ENCODE measurements around the gene LRRC57. TPM values are rescaled to one million over a fixed set of nuclear protein-coding genes. Genes with fewer than 3 reads are reported as not detected.

LRRC57 gene
- total RNA-seq, 6 experiments from 2014 or later: 8.5 to 10.8 (median 10.1) TPM

- Histone ChIP-seq H3K27me3 (no peaks in the 10 kb centered on the region), H3K9me3 (no peaks in the 10 kb centered on the region), H3K36me3 (no peaks in the 10 kb centered on the region), H3K4me1 (peaks cover 0 to 41% (median 4%) of the 10 kb centered on the region in 4 donors), H3K27ac (peak overlapping the region in 1 of 3 donors; percentile 7), H3K4me3 (no peak overlapping the region)
- TF ChIP-seq CTCF (IDR thresholded peaks at IDR 0.05) (no peak), POLR2A (IDR thresholded peaks at IDR 0.05) (no peak)
- no peak for DNase-seq
- WGBS (ENCODE audit: insufficient coverage, low coverage, low lambda C conversion rate, missing lambda C conversion rate): 64% methylated on average over 4 of the region's 6 CpGs
- no peak for ATAC-seq
- intact Hi-C loops (cut with DNase I): no loop called here
Observed at GRCh38 chr15:42498212-42499068, 50.2 kb downstream of the LRRC57 start.

GRCh38 chr15:42495361-42496212 is 53.0 kb downstream of the LRRC57 start, which contains the start of gene SNAP23:
TSS of gene SNAP23 (plus strand) at chr15:42495634. CDS start at chr15:42511847, 16,213 bp downstream.
- intact Hi-C loops (cut with DNase I): no loop called here
- H3K4me1 ChIP-seq: peaks cover 0 to 29% (median 4%) of the 10 kb centered on the region in 4 donors
- peak; percentile 88 to 95 (median 91) for ATAC-seq

GRCh38 chr15:42494998-42495360 is 53.6 kb downstream of the LRRC57 start:
- no peak for TF ChIP-seq CTCF (IDR thresholded peaks at IDR 0.05)
- TF ChIP-seq POLR2A (IDR thresholded peaks at IDR 0.05): no peak
- Histone ChIP-seq H3K4me1 (peaks cover 0 to 31% (median 4%) of the 10 kb centered on the region in 4 donors), H3K9me3 (no peaks in the 10 kb centered on the region), H3K4me3 (peak overlapping the region; percentile 56 to 74 (median 69)), H3K27ac (peak overlapping the region; percentile 94 to 99 (median 98)), H3K27me3 (no peaks in the 10 kb centered on the region), H3K36me3 (no peaks in the 10 kb centered on the region)
- DNase-seq (peak in 2 of 3 donors; percentile 50 to 83), ATAC-seq (peak; percentile 33 to 67 (median 54))
- intact Hi-C loops (cut with DNase I): no loop called here
- 0% methylated on average over 10 of the region's 10 CpGs for WGBS (ENCODE audit: insufficient coverage, low coverage, low lambda C conversion rate, missing lambda C conversion rate)

More at GRCh38 chr15:42495361-42496212, 53.0 kb downstream of the LRRC57 start, which contains the start of gene SNAP23:
- WGBS (ENCODE audit: insufficient coverage, low coverage, low lambda C conversion rate, missing lambda C conversion rate): 2% methylated on average over 39 of the region's 43 CpGs
- Histone ChIP-seq H3K36me3 (no peaks in the 10 kb centered on the region), H3K9me3 (no peaks in the 10 kb centered on the region), H3K4me3 (peak within 1 kb of the TSS; percentile 56 to 74 (median 69)), H3K27me3 (no peaks in the 10 kb centered on the region), H3K27ac (peak within 1 kb of the TSS; percentile 94 to 99 (median 98))
- DNase-seq: peak; percentile 94 to 97 (median 97)
- no peak for TF ChIP-seq CTCF (IDR thresholded peaks at IDR 0.05)
- TF ChIP-seq POLR2A (IDR thresholded peaks at IDR 0.05): peak; percentile 87

GRCh38 chr15:42493679-42494078 is 54.9 kb downstream of the LRRC57 start:
- no peak overlapping the region for H3K4me3 ChIP-seq
- TF ChIP-seq POLR2A (IDR thresholded peaks at IDR 0.05) (no peak), CTCF (IDR thresholded peaks at IDR 0.05) (no peak)
- WGBS (ENCODE audit: insufficient coverage, low coverage, low lambda C conversion rate, missing lambda C conversion rate): 42% methylated on average over 1 of the region's 1 CpG
- no peaks in the 10 kb centered on the region for H3K9me3 ChIP-seq
- no peaks in the 10 kb centered on the region for H3K36me3 ChIP-seq
- no peaks in the 10 kb centered on the region for H3K27me3 ChIP-seq
- H3K4me1 ChIP-seq: peaks cover 0 to 40% (median 4%) of the 10 kb centered on the region in 4 donors
- intact Hi-C loops (cut with DNase I): no loop called here
- ATAC-seq (no peak), DNase-seq (no peak)
- H3K27ac ChIP-seq: peak overlapping the region in 2 of 3 donors; percentile 94 to 99

Measured in right lobe of liver (tissue), 6 donors.